ENCODE data around the gene ZNF816. TPM values are rescaled to one million over a fixed set of nuclear protein-coding genes. Genes with fewer than 3 reads are reported as not detected.

Gene ZNF816
- total RNA-seq, 1 experiment from 2014 or later = 8.9 TPM

- BruUV-seq (replicated peaks) = no TSS peak
- Histone ChIP-seq H3K36me3 (ENCODE audit: control insufficient read depth in 1 of 2, insufficient read depth in 2 of 2, low read length in 2 of 2) (no peaks in the 10 kb centered on the region), H3K9me2 (ENCODE audit: insufficient read depth) (no peaks in the 10 kb centered on the region), H3K27ac (ENCODE audit: low read depth, low read length) (no peak overlapping the region), H2AFZ (ENCODE audit: low read depth, low read length, poor library complexity, severe bottlenecking) (no peak overlapping the region), H3K9ac (ENCODE audit: low read length) (no peak overlapping the region), H3K4me2 (ENCODE audit: low read length) (no peak overlapping the region), H3K4me3 (replicated peaks in 1 of 2; ENCODE audit: low read depth in 1 of 2, low read length in 2 of 2) (no peak overlapping the region), H4K20me1 (ENCODE audit: insufficient read depth) (no peaks in the 10 kb centered on the region), H3K4me1 (ENCODE audit: control insufficient read depth in 1 of 2, insufficient read depth in 2 of 2, low read length in 2 of 2) (peaks cover 4 to 6% of the 10 kb centered on the region in 2 experiments), H3K27me3 (ENCODE audit: insufficient read depth, low read length) (no peaks in the 10 kb centered on the region), H3K9me3 (ENCODE audit: control insufficient read depth in 1 of 2, insufficient read depth in 1 of 2, low read depth in 1 of 2, low read length in 2 of 2) (peaks cover 2 to 17% of the 10 kb centered on the region in 2 experiments; a peak in 2 of 4 replicates), H3K79me2 (ENCODE audit: insufficient read depth, low read length) (no peaks in the 10 kb centered on the region)
- DNase-seq (ENCODE audit: low read depth, low spot score) (no peak), ATAC-seq (no peak)
- intact Hi-C loops (cut with micrococcal nuclease) = no loop called here
- POLR2A ChIA-PET = no interaction called here
- TF ChIP-seq FOSL1 (IDR thresholded peaks at IDR 0.05; ENCODE audit: low read depth) (no peak), RAD21 (IDR thresholded peaks at IDR 0.05; ENCODE audit: low read depth) (no peak)
- CTCF ChIA-PET = no interaction called here
- RAD21 ChIA-PET (ENCODE audit: low non-redundant PET in 1 of 2, low total read pairs in 2 of 2, uncharacterized antibody in 2 of 2, unreplicated experiment in 2 of 2) = no interaction called here
Observed at GRCh38 chr19:52967772-52968171, 5.1 kb upstream of the ZNF816 start.

- intact Hi-C loops (cut with micrococcal nuclease) = loop anchor here (2.0 kb wide), 1 partner anchor 20 kb away; no protein-coding TSS in a partner anchor
- TF ChIP-seq EZH2phosphoT487 (IDR thresholded peaks at IDR 0.05; ENCODE audit: borderline replicate concordance) (no peak), SIN3A (IDR thresholded peaks at IDR 0.05; ENCODE audit: low read depth) (no peak), CBX3 (IDR thresholded peaks at IDR 0.05; ENCODE audit: low read depth) (no peak), ATF3 (IDR thresholded peaks at IDR 0.05) (no peak), POLR2A (IDR thresholded peaks at IDR 0.05; ENCODE audit: borderline replicate concordance, extremely low read depth, insufficient read depth, insufficient read length) (no peak), ZBTB33 (IDR thresholded peaks at IDR 0.05; ENCODE audit: extremely low read depth, insufficient replicate concordance, low read length) (no peak), ZFX (IDR thresholded peaks at IDR 0.05) (no peak), EGR1 (IDR thresholded peaks at IDR 0.05; ENCODE audit: low read depth) (no peak), TCF7L2 (IDR thresholded peaks at IDR 0.05; ENCODE audit: borderline replicate concordance, extremely low read depth, insufficient read depth, insufficient read length) (no peak), ZNF274 (IDR thresholded peaks at IDR 0.05; ENCODE audit: low read depth, low read length) (no peak), ELF1 (IDR thresholded peaks at IDR 0.05; ENCODE audit: borderline replicate concordance, low read depth) (no peak), SRF (IDR thresholded peaks at IDR 0.05; ENCODE audit: low read depth) (no peak), SP1 (IDR thresholded peaks at IDR 0.05; ENCODE audit: low read depth) (no peak)
- H3K9ac ChIP-seq (ENCODE audit: low read length) = 0 out of 2 replicates have a peak overlapping the region, but pooled peaks have one; percentile 5
- BruUV-seq (replicated peaks) = no TSS peak
- no peaks in the 10 kb centered on the region for H4K20me1 ChIP-seq (ENCODE audit: insufficient read depth)
- 0 out of 2 replicates have a peak overlapping the region, but pooled peaks have one; percentile 33 for H3K27ac ChIP-seq (ENCODE audit: low read depth, low read length)
- ChIA-PET POLR2A (interaction anchor here (0.7 kb wide), 1 partner anchor 9 kb away, joined by 3 read pairs; no protein-coding TSS in a partner anchor), CTCF (no interaction called here), RAD21 (ENCODE audit: low non-redundant PET in 1 of 2, low total read pairs in 2 of 2, uncharacterized antibody in 2 of 2, unreplicated experiment in 2 of 2) (no interaction called here)
- peaks cover 4 to 13% of the 10 kb centered on the region in 2 experiments for H3K4me1 ChIP-seq (ENCODE audit: control insufficient read depth in 1 of 2, insufficient read depth in 2 of 2, low read length in 2 of 2)
- H3K36me3 ChIP-seq (ENCODE audit: control insufficient read depth in 1 of 2, insufficient read depth in 2 of 2, low read length in 2 of 2) = no peaks in the 10 kb centered on the region
- H3K9me2 ChIP-seq (ENCODE audit: insufficient read depth) = no peaks in the 10 kb centered on the region
- H3K4me2 ChIP-seq (ENCODE audit: low read length) = peak overlapping the region; percentile 88
- peaks cover 14 to 32% of the 10 kb centered on the region in 2 experiments; a peak in 2 of 4 replicates for H3K9me3 ChIP-seq (ENCODE audit: control insufficient read depth in 1 of 2, insufficient read depth in 1 of 2, low read depth in 1 of 2, low read length in 2 of 2)
- no peaks in the 10 kb centered on the region for H3K27me3 ChIP-seq (ENCODE audit: insufficient read depth, low read length)
- ATAC-seq (no peak; the same call in 1 of the 2 replicates), DNase-seq (ENCODE audit: low read depth, low spot score) (no peak)
- peak overlapping the region; percentile 81 to 83 for H3K4me3 ChIP-seq (replicated peaks in 1 of 2; ENCODE audit: low read depth in 1 of 2, low read length in 2 of 2)
- peaks cover 20% of the 10 kb centered on the region; the same call in 1 of the 2 replicates for H3K79me2 ChIP-seq (ENCODE audit: insufficient read depth, low read length)
- H2AFZ ChIP-seq (ENCODE audit: low read depth, low read length, poor library complexity, severe bottlenecking) = peak overlapping the region; percentile 34
Observed at GRCh38 chr19:52963247-52963618, 552 bp upstream of the ZNF816 start.

Data from HCT116 (cell line).